SK-N-SH treated with all-trans-retinoic acid at 6 μM for 48 hours (cell line): ENCODE measurements around the gene PCA3.
A peak's percentile ranks its signal among the peaks of the same experiment; 100 is the strongest.

Experiments used
- ATAC-seq: fragments of 200-7000 bp; cut with Tn5 transposase; 3 replicates; pipeline ENCODE4 v1.9.1; 2020; ENCODE audit warnings: mild to moderate bottlenecking, moderate library complexity
- ARNTL ChIP-seq: fragments of 450-650 bp; formaldehyde crosslinking; IDR thresholded peaks from 2 replicates; pipeline ENCODE4 v1.5.0; 2020; ENCODE audit warnings: low read depth, mild to moderate bottlenecking, moderate library complexity, borderline replicate concordance
- BACH2 ChIP-seq: fragments of 250-450 bp; sonication (Bioruptor Pico); IDR thresholded peaks from 2 replicates; pipeline ENCODE4 v1.9.0; 2021; ENCODE audit warnings: mild to moderate bottlenecking, borderline replicate concordance
- CREB5 ChIP-seq: fragments of 250-450 bp; sonication (Bioruptor Pico); IDR thresholded peaks from 2 replicates; pipeline ENCODE4 v1.5.1; 2020; ENCODE audit warnings: low read depth, mild to moderate bottlenecking, moderate library complexity
- CSRNP3 ChIP-seq: fragments of 250-450 bp; sonication (Bioruptor Pico); IDR thresholded peaks from 2 replicates; pipeline ENCODE4 v1.5.1; 2021; ENCODE audit warnings: mild to moderate bottlenecking, moderate library complexity
- ESRRG ChIP-seq: fragments of 250-450 bp; sonication (Bioruptor Pico); IDR thresholded peaks from 2 replicates; pipeline ENCODE4 v1.6.1; 2021; ENCODE audit warnings: mild to moderate bottlenecking
- GLIS3 ChIP-seq: fragments of 250-450 bp; sonication (Bioruptor Pico); IDR thresholded peaks from 2 replicates; pipeline ENCODE4 v1.5.0; 2020; ENCODE audit warnings: mild to moderate bottlenecking, moderate library complexity
- ISL1 ChIP-seq: fragments of 250-450 bp; sonication (Bioruptor Pico); IDR thresholded peaks from 2 replicates; pipeline ENCODE4 v2.1.2; 2022; ENCODE audit warnings: mild to moderate bottlenecking, moderate library complexity
- OSR1 ChIP-seq: fragments of 250-450 bp; sonication (Bioruptor Pico); IDR thresholded peaks from 2 replicates; pipeline ENCODE4 v1.8.0; 2022; ENCODE audit warnings: moderate library complexity, mild to moderate bottlenecking, inconsistent platforms
- PATZ1 ChIP-seq: fragments of 250-450 bp; sonication (Bioruptor Pico); IDR thresholded peaks from 2 replicates; pipeline ENCODE4 v1.8.0; 2020; ENCODE audit warnings: mild to moderate bottlenecking, moderate library complexity, borderline replicate concordance
- PPARA ChIP-seq: fragments of 250-450 bp; sonication (Bioruptor Pico); IDR thresholded peaks from 2 replicates; pipeline ENCODE4 v1.5.0; 2020; ENCODE audit warnings: mild to moderate bottlenecking, borderline replicate concordance
- RARB ChIP-seq: fragments of 250-450 bp; sonication (Bioruptor Pico); IDR thresholded peaks from 2 replicates; pipeline ENCODE4 v1.8.0; 2021; ENCODE audit warnings: mild to moderate bottlenecking, moderate library complexity
- SNAI2 ChIP-seq: fragments of 250-450 bp; sonication (Bioruptor Pico); IDR thresholded peaks from 2 replicates; pipeline ENCODE4 v1.5.0; 2020; ENCODE audit warnings: mild to moderate bottlenecking, moderate library complexity
- TCF4 ChIP-seq: fragments of 250-450 bp; sonication (Bioruptor Pico); IDR thresholded peaks from 2 replicates; pipeline ENCODE4 v1.8.0; 2021; ENCODE audit warnings: mild to moderate bottlenecking, moderate library complexity, borderline replicate concordance
- TOX ChIP-seq: fragments of 250-450 bp; sonication (Bioruptor Pico); IDR thresholded peaks from 2 replicates; pipeline ENCODE4 v1.8.0; 2021; ENCODE audit warnings: mild to moderate bottlenecking, moderate library complexity, borderline replicate concordance
- ZC3H10 ChIP-seq: fragments of 250-450 bp; sonication (Bioruptor Pico); IDR thresholded peaks from 2 replicates; pipeline ENCODE4 v1.5.1; 2021; ENCODE audit warnings: mild to moderate bottlenecking, moderate library complexity
- ZFP3 ChIP-seq: fragments of 250-450 bp; sonication (Bioruptor Pico); IDR thresholded peaks from 2 replicates; pipeline ENCODE4 v1.5.0; 2020; ENCODE audit warnings: mild to moderate bottlenecking, moderate library complexity
- ZFP30 ChIP-seq: fragments of 450-650 bp; formaldehyde crosslinking; IDR thresholded peaks from 2 replicates; pipeline ENCODE4 v1.5.0; 2022; ENCODE audit warnings: mild to moderate bottlenecking, moderate library complexity
- ZNF565 ChIP-seq: fragments of 450-650 bp; formaldehyde crosslinking; conservative IDR thresholded peaks from 2 replicates; pipeline ENCODE4 v1.5.0; 2020; ENCODE audit warnings: low read depth, mild to moderate bottlenecking, moderate library complexity
- ZNF70 ChIP-seq: fragments of 450-650 bp; formaldehyde crosslinking; IDR thresholded peaks from 2 replicates; pipeline ENCODE4 v1.5.0; 2020; ENCODE audit warnings: mild to moderate bottlenecking, moderate library complexity
- ZNF8 ChIP-seq: fragments of 450-650 bp; formaldehyde crosslinking; IDR thresholded peaks from 2 replicates; pipeline ENCODE4 v1.5.0; 2020; ENCODE audit warnings: mild to moderate bottlenecking, moderate library complexity
- TF ChIP-seq, protein P1 (sequence below): fragments of 250-450 bp; sonication (Bioruptor Pico); IDR thresholded peaks from 2 replicates; pipeline ENCODE4 v1.8.0; 2021; ENCODE audit warnings: low read depth, mild to moderate bottlenecking, moderate library complexity, borderline replicate concordance

Gene PCA3

GRCh38 chr9:76817489-76817888 is 53.3 kb downstream of the PCA3 start:
- peak; percentile 7; the same call in 1 of the 3 replicates for ATAC-seq
- TF ChIP-seq SNAI2 (CRISPR knock-in tag) (no peak), CSRNP3 (CRISPR knock-in tag) (no peak), RARB (CRISPR knock-in tag) (no peak), ESRRG (CRISPR knock-in tag) (no peak), CREB5 (no peak), ZNF8 (CRISPR knock-in tag) (no peak), PATZ1 (CRISPR knock-in tag) (no peak), ZC3H10 (CRISPR knock-in tag) (no peak), ZFP30 (no peak), GLIS3 (CRISPR knock-in tag) (no peak), TOX (CRISPR knock-in tag) (no peak), PPARA (CRISPR knock-in tag) (no peak), BACH2 (CRISPR knock-in tag) (no peak), ZFP3 (CRISPR knock-in tag) (no peak), ISL1 (CRISPR knock-in tag) (no peak), OSR1 (CRISPR knock-in tag) (no peak), ARNTL (CRISPR knock-in tag) (no peak)
- TF ChIP-seq, protein P1, sequence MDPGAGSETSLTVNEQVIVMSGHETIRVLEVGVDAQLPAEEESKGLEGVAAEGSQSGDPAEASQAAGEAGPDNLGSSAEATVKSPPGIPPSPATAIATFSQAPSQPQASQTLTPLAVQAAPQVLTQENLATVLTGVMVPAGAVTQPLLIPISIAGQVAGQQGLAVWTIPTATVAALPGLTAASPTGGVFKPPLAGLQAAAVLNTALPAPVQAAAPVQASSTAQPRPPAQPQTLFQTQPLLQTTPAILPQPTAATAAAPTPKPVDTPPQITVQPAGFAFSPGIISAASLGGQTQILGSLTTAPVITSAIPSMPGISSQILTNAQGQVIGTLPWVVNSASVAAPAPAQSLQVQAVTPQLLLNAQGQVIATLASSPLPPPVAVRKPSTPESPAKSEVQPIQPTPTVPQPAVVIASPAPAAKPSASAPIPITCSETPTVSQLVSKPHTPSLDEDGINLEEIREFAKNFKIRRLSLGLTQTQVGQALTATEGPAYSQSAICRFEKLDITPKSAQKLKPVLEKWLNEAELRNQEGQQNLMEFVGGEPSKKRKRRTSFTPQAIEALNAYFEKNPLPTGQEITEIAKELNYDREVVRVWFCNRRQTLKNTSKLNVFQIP (CRISPR knock-in tag) = no peak

DNA sequence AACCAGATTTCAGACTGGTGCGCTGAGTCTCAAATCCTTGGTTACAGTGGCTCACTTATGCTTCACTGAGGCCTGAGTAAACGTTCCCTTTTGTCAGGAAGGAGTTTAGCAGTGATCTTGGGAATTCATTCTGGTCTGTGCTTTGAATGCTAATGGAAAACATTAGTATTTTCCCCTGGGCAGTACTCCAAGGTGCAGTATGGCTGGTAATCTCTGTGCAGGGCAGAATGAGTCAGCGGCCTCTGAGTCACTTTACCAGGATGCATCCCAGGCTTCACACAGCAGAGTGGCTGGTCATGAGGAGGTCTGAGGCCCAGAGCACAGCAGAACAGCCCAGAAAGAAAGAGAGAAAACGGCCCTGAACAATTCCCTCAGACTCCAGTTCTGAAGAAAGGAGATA is 54.0 kb downstream of the PCA3 start:
- peak; percentile 100 for ATAC-seq
- TF ChIP-seq PATZ1 (CRISPR knock-in tag) (no peak), ARNTL (CRISPR knock-in tag) (no peak), ZNF70 (no peak), ISL1 (CRISPR knock-in tag) (peak; percentile 46), ESRRG (CRISPR knock-in tag) (no peak), GLIS3 (CRISPR knock-in tag) (no peak), TCF4 (CRISPR knock-in tag) (no peak), ZFP3 (CRISPR knock-in tag) (no peak)
- TF ChIP-seq, protein P1 (CRISPR knock-in tag) = no peak

GRCh38 chr9:76820431-76820830 is 56.2 kb downstream of the PCA3 start:
- no peak for ATAC-seq

More at GRCh38 chr9:76820431-76820830, 56.2 kb downstream of the PCA3 start:
- TF ChIP-seq ZNF8 (CRISPR knock-in tag) = no peak
- TF ChIP-seq ZNF565 = no peak
- TF ChIP-seq CSRNP3 (CRISPR knock-in tag) = no peak
- TF ChIP-seq BACH2 (CRISPR knock-in tag) = no peak
- no peak for TF ChIP-seq TCF4 (CRISPR knock-in tag)
- no peak for TF ChIP-seq GLIS3 (CRISPR knock-in tag)
- no peak for TF ChIP-seq TOX (CRISPR knock-in tag)
- TF ChIP-seq, protein P1 (CRISPR knock-in tag) = no peak
- TF ChIP-seq ZNF70 = no peak
- TF ChIP-seq CREB5 = no peak
- no peak for TF ChIP-seq ZC3H10 (CRISPR knock-in tag)
- no peak for TF ChIP-seq ARNTL (CRISPR knock-in tag)
- no peak for TF ChIP-seq ZFP30
- TF ChIP-seq PPARA (CRISPR knock-in tag) = no peak
